Natural killer cell treated with Interleukin-12 subunit alpha and Interleukin-12 subunit beta and Interleukin-15 and Interleukin-18, amount 100 ng/mL, for 72 hours (primary cell): ENCODE measurements around the gene ARSG. TPM values are rescaled to one million over a fixed set of nuclear protein-coding genes. Genes with fewer than 3 reads are reported as not detected.
"Not testable (repeated sequence)": the region's sequence is repeated elsewhere in the genome, so short reads cannot be mapped to it uniquely, and the experiment has no call there.

ENCODE experiments used
- ATAC-seq, 2 donors: fragments of 150-1000 bp; cut with Tn5 transposase in 1 of 2; sonication (Bioruptor Pico), chemical (Tn5 transposase) in 1 of 2; 2 replicates each; pipeline ENCODE4 v1.10.0; 2021
- DNase-seq: peaks from one replicate; pipeline ENCODE4 v3.0.0; 2022; ENCODE audit warnings: low spot score
- H3K27ac Mint-ChIP-seq, 2 donors: 1 replicate in 1 of 2; 2 replicates in 1 of 2; pipeline ENCODE4 v1.8.0; 2022; ENCODE audit warnings: mixed read lengths in 2 of 2, mild to moderate bottlenecking in 1 of 2, moderate library complexity in 1 of 2
- H3K27me3 Mint-ChIP-seq, 2 donors: 1 replicate in 1 of 2; 2 replicates in 1 of 2; pipeline ENCODE4 v1.8.0; 2022; ENCODE audit warnings: mixed read lengths in 2 of 2
- H3K36me3 Mint-ChIP-seq: one replicate; pipeline ENCODE4 v1.8.0; 2022; ENCODE audit warnings: mixed read lengths
- H3K4me1 Mint-ChIP-seq, 2 donors: 1 replicate in 1 of 2; 2 replicates in 1 of 2; pipeline ENCODE4 v1.8.0; 2022; ENCODE audit warnings: low read depth in 2 of 2, mixed read lengths in 2 of 2, mild to moderate bottlenecking in 1 of 2
- H3K4me3 Mint-ChIP-seq: one replicate; pipeline ENCODE4 v1.8.0; 2022; ENCODE audit warnings: mixed read lengths
- H3K9me3 Mint-ChIP-seq: 2 replicates; pipeline ENCODE4 v1.8.0; 2022; ENCODE audit warnings: mixed read lengths
- total RNA-seq, 2 donors: library from RNA; stranded (reverse); gene quantifications; one replicate each; pipeline ENCODE4 v1.2.3, GENCODE V29; 2022

ARSG gene
- total RNA-seq, 2 donors from 2014 or later, result 2.4 to 4.7 TPM

DNA sequence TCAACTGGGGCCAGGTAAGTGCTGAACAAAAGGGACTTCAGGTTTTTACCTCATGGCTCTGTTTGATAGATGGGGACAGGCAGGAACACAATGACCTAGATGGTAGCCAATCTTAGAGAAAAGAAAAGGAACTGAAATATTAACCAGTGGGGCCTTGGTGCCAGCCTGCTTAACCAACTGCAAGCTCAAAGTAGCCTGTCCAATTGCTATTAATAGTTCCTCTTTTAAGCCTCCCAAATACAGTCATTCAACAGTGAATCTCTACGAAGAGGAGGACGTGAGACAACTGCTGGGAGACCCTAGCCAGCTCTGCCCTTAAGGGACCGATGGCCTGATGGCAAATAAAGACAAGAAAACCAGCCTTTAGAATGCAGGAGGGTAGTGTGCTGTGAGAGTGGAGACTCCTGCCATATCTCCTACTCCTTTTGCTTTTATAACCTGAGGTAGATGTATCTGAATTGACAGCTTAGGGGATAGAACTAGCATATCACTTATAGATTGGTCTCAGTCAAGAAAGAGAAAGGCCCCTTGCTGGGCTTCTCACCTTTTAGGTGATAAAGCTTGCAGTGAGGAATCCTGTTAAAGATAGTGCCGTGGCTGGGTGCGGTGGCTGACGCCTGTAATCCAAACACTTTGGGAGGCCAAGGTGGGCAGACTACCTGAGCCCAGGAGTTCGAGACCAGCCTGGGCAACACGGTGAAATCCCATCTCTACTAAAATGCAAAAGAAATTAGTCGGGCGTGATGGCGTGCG, 28.3 kb downstream of the ARSG start:
- H3K27ac Mint-ChIP-seq, result peak overlapping the region in 1 of 2 donors; percentile 29
- ATAC-seq (no peak), DNase-seq (no peak)
- peaks cover 49 to 50% of the 10 kb centered on the region in 2 donors for H3K4me1 Mint-ChIP-seq
- no peak overlapping the region for H3K4me3 Mint-ChIP-seq
- peaks cover 4% of the 10 kb centered on the region for H3K36me3 Mint-ChIP-seq
- H3K9me3 Mint-ChIP-seq, result peaks cover 4% of the 10 kb centered on the region
- no peaks in the 10 kb centered on the region for H3K27me3 Mint-ChIP-seq

DNA sequence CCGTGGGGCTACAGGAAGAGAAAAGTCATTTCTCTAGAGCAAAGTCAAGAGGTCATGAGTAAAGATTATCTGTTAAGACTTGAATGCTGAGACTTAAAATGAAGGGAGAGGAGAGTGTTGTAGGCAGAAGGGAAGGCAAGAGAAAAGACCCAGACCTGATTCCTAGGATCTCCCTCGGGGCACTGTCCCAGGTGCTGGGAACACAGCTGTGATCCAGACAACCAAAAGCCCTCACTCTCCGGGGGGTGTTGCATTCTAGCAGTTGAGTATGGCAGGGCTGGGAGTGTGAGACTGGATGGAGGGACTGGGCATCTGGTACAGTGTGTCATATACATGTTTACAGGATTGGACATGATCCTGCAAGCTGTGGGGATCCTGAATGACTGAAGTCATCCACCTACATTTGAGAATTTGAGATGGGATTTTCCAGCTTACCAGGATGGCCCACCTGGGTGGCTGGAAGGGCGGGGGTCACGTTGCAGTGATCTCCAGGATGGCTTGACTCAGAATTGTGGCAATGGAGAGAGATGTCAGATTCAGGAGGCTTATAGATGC, 29.1 kb downstream of the ARSG start:
- Mint-ChIP-seq H3K27me3 (no peaks in the 10 kb centered on the region), H3K27ac (peak overlapping the region in 1 of 2 donors; percentile 29), H3K4me1 (peaks cover 42% of the 10 kb centered on the region in 2 donors), H3K4me3 (no peak overlapping the region), H3K36me3 (peaks cover 4% of the 10 kb centered on the region), H3K9me3 (peaks cover 4% of the 10 kb centered on the region)
- DNase-seq (no peak), ATAC-seq (no peak)

DNA sequence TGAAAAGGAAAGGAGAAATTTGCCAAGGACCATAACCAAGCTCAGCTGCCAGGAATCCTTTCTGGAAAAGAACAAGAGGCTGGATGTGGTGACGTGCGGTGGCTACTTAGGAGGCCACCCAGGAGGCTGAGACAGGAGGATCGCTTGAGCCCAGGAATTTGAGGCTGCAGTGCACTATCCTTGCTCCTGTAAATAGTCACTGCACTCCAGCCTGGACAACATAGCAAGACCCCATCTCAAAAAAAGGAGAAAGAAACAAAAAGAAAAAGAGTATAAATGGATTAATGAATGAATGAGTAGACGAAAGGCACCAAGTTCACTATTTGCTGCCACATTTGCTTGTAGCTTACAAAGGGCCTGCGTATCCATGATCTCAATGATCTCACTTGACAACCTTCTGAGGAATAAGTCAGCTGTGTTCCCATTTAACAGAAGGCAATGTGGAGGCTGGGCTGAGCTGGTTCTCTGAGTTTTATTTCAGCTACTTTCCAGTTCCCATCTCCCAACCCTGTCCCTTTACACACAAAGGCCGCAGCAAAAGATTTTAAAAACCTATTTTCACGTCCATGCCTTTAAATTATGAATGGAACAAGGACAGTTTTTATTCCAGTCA, 29.8 kb downstream of the ARSG start:
- Mint-ChIP-seq H3K36me3 (peaks cover 4% of the 10 kb centered on the region), H3K27ac (no peak overlapping the region), H3K4me1 (peaks cover 42 to 43% of the 10 kb centered on the region in 2 donors), H3K27me3 (no peaks in the 10 kb centered on the region), H3K9me3 (peaks cover 3% of the 10 kb centered on the region), H3K4me3 (no peak overlapping the region)
- ATAC-seq (no peak), DNase-seq (no peak)

DNA sequence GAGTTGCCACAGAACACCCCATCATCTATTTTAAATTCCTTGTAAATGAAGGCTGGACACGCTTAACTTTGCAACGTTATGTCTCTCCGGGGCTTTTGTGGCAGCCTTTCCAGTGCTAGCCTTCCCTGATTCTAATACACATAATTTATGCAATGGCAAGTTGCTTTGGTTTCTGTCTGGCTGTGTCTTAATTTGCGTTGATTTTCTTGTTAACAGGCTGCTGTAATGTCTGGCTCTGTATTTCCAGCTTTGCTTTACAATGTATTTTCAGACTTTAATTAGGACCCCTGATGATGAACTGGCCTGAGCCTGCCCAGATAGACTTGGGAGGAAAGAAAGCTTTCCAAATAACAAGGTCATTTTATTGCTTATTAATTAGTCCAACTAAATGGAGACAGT, 30.3 kb downstream of the ARSG start:
- no peaks in the 10 kb centered on the region for H3K27me3 Mint-ChIP-seq
- no peak overlapping the region for H3K27ac Mint-ChIP-seq
- H3K4me1 Mint-ChIP-seq, result peaks cover 40 to 42% of the 10 kb centered on the region in 2 donors
- no peaks in the 10 kb centered on the region for H3K36me3 Mint-ChIP-seq
- DNase-seq, result no peak
- ATAC-seq, result no peak
- H3K4me3 Mint-ChIP-seq, result no peak overlapping the region
- H3K9me3 Mint-ChIP-seq, result no peaks in the 10 kb centered on the region

DNA sequence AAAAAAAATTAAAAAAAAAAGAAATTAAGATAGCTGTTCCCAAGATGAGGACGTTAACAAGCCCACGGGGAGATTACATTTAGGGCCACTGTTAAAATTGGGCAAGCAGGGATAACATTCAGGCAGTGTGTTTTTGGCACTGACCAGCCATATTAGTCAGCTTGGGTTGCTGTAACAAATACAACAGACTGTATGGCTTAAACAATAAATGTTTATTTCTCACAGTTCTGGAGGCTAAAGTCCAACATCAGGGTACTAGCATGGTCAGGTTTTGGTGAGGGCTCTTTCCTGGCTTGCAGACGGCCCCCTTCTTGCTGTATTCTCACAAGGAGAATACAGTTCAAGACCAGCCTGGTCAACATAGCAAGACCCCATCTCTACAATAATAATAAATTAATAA, 31.3 kb downstream of the ARSG start:
- Mint-ChIP-seq H3K4me1 (peaks cover 36 to 41% of the 10 kb centered on the region in 2 donors), H3K4me3 (no peak overlapping the region), H3K27ac (no peak overlapping the region), H3K36me3 (no peaks in the 10 kb centered on the region), H3K9me3 (no peaks in the 10 kb centered on the region), H3K27me3 (no peaks in the 10 kb centered on the region)
- ATAC-seq (no peak), DNase-seq (no peak)

DNA sequence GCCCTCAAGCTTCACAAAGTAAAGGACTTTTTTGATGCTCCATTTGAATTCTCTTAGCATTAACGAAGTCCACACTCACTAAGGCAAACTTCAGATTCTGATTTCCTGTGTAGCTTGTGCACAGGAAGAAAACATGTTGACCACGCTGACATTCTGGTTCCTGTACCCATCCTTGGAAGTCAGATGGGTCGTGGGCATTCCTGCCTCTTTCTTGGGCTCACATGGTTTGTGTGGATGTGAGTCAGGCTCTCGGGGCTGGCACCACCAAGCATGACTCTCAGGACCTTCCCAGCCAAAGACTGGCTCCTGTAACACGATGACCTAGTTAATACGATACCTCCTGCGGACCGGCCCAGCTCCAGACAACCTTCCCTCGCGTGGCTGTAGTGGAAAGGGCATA, 32.8 kb downstream of the ARSG start:
- peaks cover 35 to 38% of the 10 kb centered on the region in 2 donors for H3K4me1 Mint-ChIP-seq
- H3K27ac Mint-ChIP-seq, result no peak overlapping the region
- no peak overlapping the region for H3K4me3 Mint-ChIP-seq
- no peaks in the 10 kb centered on the region for H3K9me3 Mint-ChIP-seq
- no peaks in the 10 kb centered on the region for H3K36me3 Mint-ChIP-seq
- no peak for DNase-seq
- ATAC-seq, result no peak
- H3K27me3 Mint-ChIP-seq, result no peaks in the 10 kb centered on the region

DNA sequence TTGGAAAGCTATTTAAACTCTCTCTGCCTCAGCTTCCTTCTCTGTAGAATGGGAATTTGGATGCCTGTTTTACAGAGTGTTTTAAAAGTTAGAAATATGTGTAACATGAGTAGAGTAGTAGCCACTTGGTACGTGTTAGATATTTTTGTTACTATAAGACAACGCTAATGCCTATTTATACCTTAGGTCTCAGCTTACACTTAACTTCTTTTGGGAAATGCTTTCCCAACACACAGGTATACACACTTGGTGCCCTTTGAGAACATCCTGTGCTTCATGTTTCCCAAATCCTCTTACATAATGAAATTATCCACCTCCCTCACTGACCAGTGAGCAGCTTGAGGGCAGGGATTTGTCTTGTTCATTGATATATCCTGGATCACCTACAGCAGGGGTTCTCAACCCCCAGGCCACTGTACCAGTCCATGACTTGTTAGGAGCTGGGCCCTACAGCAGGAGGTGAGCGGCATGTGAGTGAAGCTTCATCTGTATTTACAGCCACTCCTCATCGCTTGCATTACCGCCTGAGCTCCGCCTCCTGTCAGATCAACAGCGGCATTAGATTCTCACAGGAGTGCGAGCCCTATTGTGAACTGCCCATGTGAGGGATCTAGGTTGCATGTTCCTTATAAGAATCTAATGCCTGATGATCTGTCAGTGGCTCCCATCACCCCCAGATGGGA, 33.5 kb downstream of the ARSG start:
- Mint-ChIP-seq H3K27ac (no peak overlapping the region), H3K36me3 (no peaks in the 10 kb centered on the region), H3K4me1 (peaks cover 31 to 32% of the 10 kb centered on the region in 2 donors), H3K9me3 (no peaks in the 10 kb centered on the region), H3K27me3 (no peaks in the 10 kb centered on the region), H3K4me3 (no peak overlapping the region)
- no peak for ATAC-seq
- DNase-seq, result no peak

DNA sequence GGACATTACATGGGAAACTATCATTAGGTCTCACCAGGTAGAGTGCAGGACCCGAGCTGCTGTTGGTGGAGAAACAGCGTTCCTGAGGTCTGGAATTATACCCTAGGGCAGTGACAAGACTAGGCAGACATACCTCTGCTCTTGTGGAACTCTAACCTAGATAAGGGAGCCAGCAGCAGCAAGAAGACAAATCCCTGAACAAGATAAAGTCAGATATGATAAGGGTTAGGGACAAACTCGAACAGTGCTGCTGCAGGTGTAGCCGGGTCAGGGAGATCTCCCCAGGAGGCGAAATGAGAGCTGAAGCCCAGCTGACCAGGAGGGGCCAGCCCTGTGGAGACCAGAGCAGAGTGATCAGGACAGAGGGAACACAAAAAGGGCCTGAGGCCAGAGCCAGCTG, 34.7 kb downstream of the ARSG start:
- Mint-ChIP-seq H3K4me3 (no peak overlapping the region), H3K9me3 (peaks cover 4% of the 10 kb centered on the region), H3K27me3 (no peaks in the 10 kb centered on the region), H3K27ac (no peak overlapping the region), H3K36me3 (peaks cover 7% of the 10 kb centered on the region), H3K4me1 (peaks cover 20 to 25% of the 10 kb centered on the region in 2 donors)
- DNase-seq (no peak), ATAC-seq (no peak)

DNA sequence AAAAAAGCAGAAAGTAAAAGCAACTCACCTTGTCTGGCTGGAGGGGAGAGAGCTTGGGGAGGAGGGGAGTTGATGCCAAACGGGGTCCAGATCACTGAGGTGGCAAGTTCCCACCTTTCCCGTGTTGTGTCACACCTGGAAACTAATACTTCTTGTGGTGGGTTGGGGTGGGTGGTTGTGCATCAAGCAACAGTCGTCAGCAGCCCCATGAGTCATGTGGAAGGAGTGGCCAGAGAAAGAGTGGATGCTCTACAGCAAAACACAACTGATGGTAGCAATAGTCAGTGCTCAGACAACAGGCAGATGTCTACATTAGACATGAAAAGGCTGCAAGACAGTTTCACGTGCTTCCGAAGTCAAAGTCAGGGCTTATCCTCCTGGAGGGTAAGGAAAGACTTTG, 35.4 kb downstream of the ARSG start:
- H3K27ac Mint-ChIP-seq, result no peak overlapping the region
- H3K9me3 Mint-ChIP-seq, result peaks cover 4% of the 10 kb centered on the region
- ATAC-seq (no peak), DNase-seq (no peak)
- peaks cover 9% of the 10 kb centered on the region for H3K36me3 Mint-ChIP-seq
- H3K4me1 Mint-ChIP-seq, result peaks cover 20 to 25% of the 10 kb centered on the region in 2 donors
- no peaks in the 10 kb centered on the region for H3K27me3 Mint-ChIP-seq
- H3K4me3 Mint-ChIP-seq, result no peak overlapping the region

DNA sequence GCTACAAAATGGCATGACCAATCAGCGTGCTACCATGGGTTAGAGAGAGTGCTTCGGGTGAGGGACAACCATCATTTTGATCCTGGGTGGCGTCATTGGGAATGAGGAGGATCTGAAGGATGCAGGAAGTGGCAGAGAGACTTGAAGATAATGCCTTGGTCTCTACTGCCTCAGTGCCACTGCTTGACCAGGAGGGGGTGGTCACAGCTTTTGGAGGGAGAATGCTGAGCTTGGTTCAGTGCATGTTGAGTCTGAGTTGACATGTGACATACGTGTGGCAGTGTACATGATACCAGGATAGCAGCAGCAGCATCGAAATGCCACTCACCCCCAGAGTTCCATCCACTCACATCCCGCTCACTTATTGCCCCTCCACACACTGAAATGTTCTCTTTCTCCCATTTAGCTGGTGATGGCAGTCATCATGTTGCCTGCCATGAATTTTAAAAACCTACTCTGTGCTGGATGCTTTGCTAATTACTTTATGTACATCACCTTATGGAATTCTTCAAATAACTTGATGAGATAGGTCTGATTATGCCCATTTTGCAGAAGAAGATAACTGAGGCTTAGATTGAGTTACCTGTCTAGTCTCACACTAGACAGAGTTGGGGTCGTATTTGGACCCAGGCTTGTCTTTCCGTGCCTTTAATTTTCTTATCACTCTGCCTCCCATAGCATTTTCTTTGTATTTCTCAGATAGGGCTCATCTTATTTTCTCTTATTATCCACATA, 36.7 kb downstream of the ARSG start:
- H3K36me3 Mint-ChIP-seq, result peaks cover 11% of the 10 kb centered on the region
- H3K4me3 Mint-ChIP-seq, result no peak overlapping the region
- peaks cover 4% of the 10 kb centered on the region for H3K9me3 Mint-ChIP-seq
- no peaks in the 10 kb centered on the region for H3K27me3 Mint-ChIP-seq
- DNase-seq (no peak), ATAC-seq (no peak)
- peaks cover 20 to 25% of the 10 kb centered on the region in 2 donors for H3K4me1 Mint-ChIP-seq
- no peak overlapping the region for H3K27ac Mint-ChIP-seq

DNA sequence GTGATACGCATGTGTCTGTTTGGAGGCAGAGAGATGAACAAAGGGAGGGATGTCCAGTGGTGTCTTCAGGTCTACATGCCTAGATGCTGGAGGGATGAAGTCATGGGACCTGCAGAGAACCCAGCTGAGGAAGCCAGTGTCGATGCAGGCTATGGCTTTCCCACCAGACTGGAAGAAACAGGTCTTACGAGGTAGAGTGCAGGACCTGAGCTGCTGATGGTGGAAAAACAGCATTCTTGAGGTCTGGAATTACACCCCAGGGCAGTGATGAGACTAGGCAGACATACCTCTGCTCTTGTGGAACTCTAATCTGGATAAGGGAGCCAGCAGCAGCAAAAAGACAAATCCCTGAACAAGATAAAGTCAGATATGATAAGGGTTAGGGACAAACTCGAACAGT, 37.4 kb downstream of the ARSG start:
- peaks cover 11% of the 10 kb centered on the region for H3K36me3 Mint-ChIP-seq
- H3K27me3 Mint-ChIP-seq, result no peaks in the 10 kb centered on the region
- H3K4me3 Mint-ChIP-seq, result no peak overlapping the region
- ATAC-seq (no peak), DNase-seq (no peak)
- peaks cover 4% of the 10 kb centered on the region for H3K9me3 Mint-ChIP-seq
- peaks cover 20 to 25% of the 10 kb centered on the region in 2 donors for H3K4me1 Mint-ChIP-seq
- no peak overlapping the region for H3K27ac Mint-ChIP-seq

DNA sequence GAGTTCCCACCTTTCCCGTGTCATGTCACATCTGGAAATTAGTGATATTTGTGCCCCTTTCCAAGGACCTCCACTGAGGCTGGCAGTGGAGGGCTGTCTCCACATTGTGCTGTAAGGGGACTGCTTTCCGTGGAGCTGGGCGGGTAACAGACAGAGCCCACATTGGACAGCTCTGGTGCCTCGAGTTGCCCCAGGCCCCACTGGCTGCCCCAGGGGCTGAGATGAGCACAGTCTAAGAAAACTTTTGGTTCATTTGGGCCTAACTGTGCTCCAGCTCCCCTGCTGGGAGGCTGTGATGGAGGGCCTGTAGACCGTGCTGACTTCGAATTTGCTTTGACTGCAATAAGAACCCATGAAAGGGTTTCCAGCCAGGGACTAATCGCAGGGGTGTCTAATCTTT, 38.0 kb downstream of the ARSG start:
- no peak for ATAC-seq
- no peak for DNase-seq
- peaks cover 4% of the 10 kb centered on the region for H3K9me3 Mint-ChIP-seq
- H3K4me3 Mint-ChIP-seq, result no peak overlapping the region
- H3K4me1 Mint-ChIP-seq, result peaks cover 20 to 22% of the 10 kb centered on the region in 2 donors
- peaks cover 11% of the 10 kb centered on the region for H3K36me3 Mint-ChIP-seq
- no peaks in the 10 kb centered on the region for H3K27me3 Mint-ChIP-seq
- no peak overlapping the region for H3K27ac Mint-ChIP-seq

DNA sequence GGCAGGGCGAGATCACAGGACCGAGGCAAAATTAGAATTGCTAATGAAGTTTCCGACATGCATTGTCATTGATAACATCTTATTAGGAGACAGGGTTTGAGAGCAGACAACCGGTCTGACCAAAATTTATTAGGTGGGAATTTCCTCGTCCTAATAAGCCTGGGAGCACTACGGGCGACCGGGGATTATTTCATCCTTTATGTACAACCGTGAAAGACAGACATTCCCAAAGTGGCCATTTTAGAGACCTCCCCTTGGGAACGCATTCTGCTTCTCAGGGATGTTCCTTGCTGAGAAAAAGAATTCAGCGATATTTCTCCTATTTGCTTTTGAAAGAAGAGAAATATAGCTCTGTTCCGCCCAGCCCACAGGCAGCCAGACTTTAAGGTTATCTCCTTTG, 40.6 kb downstream of the ARSG start:
- not testable (repeated sequence) for H3K4me3 Mint-ChIP-seq, H3K9me3 Mint-ChIP-seq, H3K27me3 Mint-ChIP-seq, H3K27ac Mint-ChIP-seq, DNase-seq, ATAC-seq
- peaks cover 8 to 14% of the 10 kb centered on the region in 2 donors for H3K4me1 Mint-ChIP-seq
- H3K36me3 Mint-ChIP-seq, result peaks cover 11% of the 10 kb centered on the region
